Fibroblast of skin of abdomen (primary cell): Measurements from ENCODE around the gene IKZF2. TPM values are rescaled to one million over a fixed set of nuclear protein-coding genes. Genes with fewer than 3 reads are reported as not detected.

Experiments
- DNase-seq: peaks from one replicate; pipeline ENCODE4 v3.0.0-alpha.2; 2013
- polyA plus RNA-seq, 2 experiments: library from polyadenylated mRNA; unstranded; fragments of 120-200 nt; gene quantifications; one replicate each; pipeline ENCODE4 v1.2.1, GENCODE V29; 2013; ENCODE audit not compliant: insufficient read length in 2 of 2

Gene IKZF2
- 0.87 TPM for polyA plus RNA-seq (2013, experiment 1 of 2; ENCODE audit: insufficient read length)
- 0.97 TPM for polyA plus RNA-seq (2013, experiment 2 of 2; ENCODE audit: insufficient read length)

DNA sequence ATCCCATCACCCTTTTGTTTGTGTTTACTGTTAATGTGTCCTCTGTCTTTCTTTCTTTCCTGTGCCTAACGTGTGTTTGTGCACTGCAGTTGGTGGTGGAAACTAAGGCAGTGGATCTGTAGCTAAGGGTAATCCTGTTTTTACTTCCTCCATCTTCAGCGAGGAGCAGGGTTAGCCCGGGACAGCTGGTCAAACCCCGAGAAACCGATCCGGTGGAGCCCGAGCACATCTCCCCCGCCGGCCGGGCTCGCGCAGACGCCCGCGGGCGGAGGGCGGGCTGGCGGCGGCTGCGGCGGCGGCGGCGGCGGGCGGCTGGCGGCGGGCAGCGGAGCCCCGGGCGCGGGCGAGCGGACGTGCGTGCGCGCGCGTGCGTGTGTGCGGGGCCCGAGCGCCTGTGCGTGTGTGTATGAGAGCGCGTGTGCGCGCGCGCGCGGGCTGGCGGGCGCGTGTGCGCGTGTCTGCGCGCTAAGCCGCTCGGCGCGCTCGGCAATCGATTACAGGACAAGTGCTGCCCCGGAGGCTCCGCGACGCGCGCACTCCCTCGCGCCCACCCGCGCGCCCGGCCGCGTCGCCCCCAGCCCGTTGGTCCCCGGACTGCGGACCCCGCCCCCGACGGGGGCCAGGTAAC is at the start of gene IKZF2:
Gene IKZF2, minus strand, starts transcription at position 176 of the 628 bp plus-strand sequence. CDS start 2,983 bp downstream, outside the sequence.
- DNase-seq, result peak; percentile 91

GRCh38 chr2:213199871-213200270 is 48.5 kb upstream of the IKZF2 start:
- peak; percentile 13 for DNase-seq

GRCh38 chr2:213189001-213189899 is 37.8 kb upstream of the IKZF2 start:
- DNase-seq, result peak; percentile 61

DNA sequence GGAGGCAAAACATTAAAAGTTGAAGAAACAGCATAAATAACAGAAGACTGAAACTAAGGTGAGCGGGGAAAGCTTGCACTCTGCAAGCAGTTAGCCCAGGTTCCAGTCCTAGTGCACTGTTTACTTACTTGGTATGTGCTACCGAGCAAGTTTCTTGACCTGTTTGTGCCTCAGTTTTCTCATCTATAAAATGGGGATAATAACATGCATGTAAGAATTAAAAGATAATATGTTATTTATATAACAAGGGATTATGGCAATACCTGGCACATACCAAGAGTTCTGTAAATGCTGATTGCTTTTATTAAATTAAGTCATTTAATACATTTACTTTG is 37.1 kb upstream of the IKZF2 start:
- no peak for DNase-seq

DNA sequence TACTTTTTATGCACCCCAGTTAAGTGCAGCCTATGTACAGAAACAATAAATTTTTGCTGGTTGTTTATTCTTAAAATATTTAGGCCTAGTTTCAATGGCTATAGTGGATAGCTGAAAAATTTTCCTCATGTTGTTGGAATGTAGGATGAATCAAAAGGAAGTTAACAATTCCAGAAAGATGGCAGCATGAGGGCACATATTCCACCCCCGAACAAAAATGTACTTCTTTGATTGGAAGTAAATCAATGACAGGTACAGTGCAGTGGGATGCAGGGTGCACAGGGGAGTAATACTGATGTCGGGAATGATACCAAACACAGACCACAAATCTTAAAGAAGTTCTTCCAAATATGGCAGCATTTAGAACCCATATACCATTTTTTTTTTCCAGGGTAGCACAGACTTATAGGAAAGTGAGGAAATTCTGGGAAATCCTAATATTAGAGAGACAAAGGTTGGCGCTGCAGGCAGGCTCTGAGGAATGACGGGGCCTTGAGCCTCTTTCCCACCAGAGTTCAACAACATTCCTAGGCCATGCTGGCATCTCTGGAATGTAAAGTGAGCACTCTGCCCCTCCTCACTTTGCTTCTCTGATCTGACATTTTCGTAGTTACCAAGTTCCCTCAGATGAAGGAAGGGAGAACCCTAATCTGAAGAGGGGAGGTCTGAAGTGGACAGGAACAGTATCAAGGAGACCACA is 36.6 kb upstream of the IKZF2 start:
- DNase-seq, result peak; percentile 85

GRCh38 chr2:213187386-213187785 is 36.0 kb upstream of the IKZF2 start:
- peak; percentile 12 for DNase-seq

DNA sequence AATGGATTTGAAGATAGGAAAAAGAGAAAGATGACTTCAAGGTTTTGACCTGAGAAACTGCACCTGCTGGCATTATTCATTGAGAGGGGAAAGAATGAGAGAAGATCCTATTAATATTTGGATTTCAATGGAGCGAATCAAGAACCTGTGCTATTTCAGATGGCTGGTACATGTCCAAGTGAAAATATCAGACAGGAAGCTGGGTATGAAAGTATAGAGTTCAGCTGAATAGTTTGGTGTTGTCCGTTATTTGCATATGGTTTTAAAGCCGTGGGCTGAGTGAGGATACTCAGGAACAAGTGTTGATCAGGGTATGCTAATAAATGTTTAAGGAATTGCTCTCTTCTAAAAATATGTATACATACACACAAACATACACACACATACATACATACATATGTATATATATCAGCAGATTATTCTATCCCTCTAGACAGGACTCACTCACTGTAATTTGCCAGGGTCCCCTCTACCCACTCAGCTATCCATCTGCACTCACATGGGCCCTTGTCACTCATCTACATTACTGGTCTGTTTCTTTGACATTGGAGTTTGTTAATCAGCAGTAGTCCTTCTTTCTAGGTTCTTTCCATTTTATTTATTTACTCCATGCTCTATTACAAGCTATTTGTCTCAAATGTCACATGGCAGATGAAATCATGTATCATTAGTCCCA is 33.9 kb upstream of the IKZF2 start:
- DNase-seq, result no peak

DNA sequence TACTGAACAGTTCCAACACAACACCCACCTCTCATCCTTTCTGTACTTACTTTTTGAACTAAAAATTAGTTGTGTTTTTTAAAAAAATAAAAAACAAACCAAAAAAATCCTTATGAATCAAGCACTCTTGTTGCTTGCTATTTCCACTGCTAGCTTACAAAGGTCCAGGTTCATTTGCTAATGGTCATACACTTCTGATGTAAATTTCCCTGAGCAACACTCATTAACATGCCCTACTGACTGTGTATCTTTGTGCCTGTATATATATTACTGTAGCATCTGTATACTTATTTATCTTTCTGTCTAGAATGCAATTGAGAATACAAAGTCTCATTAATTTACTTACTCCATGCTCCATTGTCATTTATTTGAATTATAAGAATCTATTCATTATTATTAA is 30.3 kb upstream of the IKZF2 start:
- no peak for DNase-seq

- no peak for DNase-seq
Observed at GRCh38 chr2:213177679-213178078, 26.3 kb upstream of the IKZF2 start.

GRCh38 chr2:213175673-213176247 is 24.3 kb upstream of the IKZF2 start:
- DNase-seq, result no peak

DNA sequence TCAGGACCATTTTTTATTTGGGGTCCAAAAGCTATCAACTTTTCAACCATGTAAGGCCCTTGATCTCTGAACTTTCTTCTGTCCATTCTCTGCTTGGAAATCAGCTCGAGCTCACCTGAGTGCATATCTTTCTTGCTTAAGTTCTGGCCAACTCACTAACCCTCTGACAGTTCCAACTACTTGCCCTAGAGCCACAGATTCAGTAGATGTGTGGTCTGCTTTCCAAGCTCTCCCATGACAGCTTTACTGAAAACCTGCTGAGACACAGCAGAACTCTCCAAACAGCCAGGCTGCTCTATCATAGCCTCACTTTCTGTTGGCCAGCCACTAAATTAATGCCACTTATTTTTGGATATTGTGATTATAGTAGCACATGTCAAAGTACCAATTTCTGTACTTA is 21.2 kb upstream of the IKZF2 start:
- no peak for DNase-seq

DNA sequence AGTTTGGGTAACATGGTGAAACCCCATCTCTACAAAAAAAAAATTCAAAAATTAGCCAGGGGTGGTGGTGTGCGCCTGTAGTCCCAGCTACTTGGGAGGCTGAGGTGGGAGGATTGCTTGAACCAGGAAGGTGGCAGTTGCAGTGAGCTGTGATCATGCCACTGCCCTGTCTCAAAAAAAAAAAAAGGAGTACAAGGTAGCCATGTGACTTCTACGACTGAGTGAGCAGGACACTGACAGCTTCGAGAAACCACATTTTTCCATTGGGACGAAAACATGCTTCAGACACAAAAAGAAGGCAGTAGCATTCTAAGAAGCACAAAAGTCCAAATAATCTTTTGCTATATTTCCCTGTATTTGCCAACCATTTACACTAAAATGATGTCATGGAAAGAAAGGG is 19.7 kb upstream of the IKZF2 start:
- DNase-seq, result no peak

DNA sequence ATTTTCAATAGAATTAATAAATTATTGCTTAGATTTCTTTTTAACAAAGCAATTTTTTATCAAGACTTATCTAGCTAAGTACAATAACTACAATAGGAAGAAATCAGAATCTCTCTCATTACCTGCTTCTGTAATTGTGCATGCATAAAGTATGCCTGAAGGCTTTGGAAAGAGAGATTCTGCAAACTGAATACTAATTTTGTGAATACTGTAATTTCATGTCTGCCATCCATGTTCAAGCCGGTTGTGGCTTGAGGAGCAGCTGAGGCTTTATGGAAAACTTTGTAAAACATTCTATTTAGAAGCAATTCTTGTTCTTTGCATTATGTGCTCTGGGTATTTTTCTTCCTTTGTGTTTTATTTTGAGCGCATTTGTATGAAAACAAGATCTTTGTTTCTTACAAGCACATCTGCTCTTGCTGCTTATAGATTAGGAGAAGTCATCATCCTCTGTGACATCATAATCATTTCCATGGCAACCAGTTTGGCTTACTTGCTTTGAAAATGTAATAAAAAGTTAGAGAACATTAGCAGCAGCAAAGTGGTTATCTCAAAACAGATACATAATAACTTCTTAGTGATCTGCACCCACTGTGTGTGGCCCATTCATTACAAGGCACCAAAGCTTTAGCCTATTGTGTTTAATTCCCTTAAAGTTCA is 16.0 kb upstream of the IKZF2 start:
- DNase-seq, result no peak

DNA sequence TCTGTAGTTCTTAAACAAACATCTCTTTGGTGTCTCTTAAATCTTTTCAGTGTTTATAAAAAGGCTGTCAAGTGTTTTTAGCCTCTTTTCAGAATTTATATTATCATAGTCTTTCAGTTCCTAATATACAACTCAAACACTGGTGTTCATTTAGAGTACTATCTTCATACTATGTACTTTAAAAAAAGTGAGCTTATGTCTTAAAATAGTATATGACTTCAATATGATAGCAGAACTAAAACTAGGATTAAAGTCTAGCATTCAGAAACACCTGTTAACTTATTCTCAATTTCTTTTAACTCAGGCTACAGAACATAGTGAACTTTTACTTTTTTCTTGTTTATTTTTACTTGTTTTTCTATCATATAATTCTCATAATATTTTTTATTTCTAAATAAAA is 14.7 kb upstream of the IKZF2 start:
- DNase-seq, result no peak

DNA sequence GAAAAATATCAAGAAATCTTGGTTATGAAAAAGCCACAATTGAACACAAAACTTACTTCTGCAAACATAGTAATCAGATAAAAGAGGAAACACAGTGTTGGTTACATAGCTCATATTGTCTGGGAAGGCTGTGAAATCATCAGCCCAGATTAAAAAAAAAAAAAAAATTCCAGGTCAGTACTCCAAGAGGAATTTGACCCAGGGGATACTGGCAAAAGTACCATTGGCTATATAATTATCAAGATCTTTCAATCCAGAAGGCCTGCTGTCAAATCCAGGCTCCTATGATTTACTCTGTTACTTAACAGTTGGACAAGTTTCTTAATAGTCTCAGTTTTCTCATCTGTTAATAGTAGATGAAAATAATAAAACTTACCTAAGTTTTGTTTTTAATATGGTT is 12.9 kb upstream of the IKZF2 start:
- DNase-seq, result no peak

- peak; percentile 49 for DNase-seq
Observed at GRCh38 chr2:213162516-213163118, 11.2 kb upstream of the IKZF2 start.

DNA sequence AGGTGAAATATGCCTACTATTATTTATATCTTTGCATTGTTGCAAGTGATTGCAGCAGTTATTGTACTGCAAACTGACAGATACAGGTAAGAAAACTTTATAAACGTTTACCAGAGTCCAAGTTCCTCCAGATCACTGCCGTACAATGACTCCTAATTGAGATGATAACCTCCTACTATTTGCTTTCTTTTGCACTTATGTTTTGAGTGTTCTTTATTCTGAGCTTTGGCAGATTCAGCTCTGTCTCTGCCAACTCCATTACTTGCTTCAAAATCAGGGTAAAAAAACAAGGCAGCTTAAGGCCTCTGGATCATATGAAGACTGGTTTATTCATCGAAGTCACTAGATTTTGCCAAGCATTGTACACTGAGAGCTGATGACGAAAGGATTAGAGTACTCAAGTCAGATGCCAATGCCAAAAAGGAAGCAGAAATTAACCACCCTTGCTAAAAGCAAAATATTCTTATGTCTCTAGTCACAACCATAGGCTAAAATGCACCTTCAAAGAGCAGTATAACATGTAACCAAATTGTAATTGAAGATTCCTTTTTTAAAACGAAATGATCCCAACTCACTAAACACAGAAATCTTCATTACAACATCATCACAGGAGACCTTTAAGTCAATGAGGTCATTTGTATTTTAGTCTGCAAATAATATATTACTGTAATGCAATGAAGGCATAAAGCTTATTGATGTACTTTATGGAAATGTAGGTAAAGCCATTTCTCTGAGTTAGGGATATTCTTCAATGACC is 10.5 kb upstream of the IKZF2 start:
- peak; percentile 22 for DNase-seq

DNA sequence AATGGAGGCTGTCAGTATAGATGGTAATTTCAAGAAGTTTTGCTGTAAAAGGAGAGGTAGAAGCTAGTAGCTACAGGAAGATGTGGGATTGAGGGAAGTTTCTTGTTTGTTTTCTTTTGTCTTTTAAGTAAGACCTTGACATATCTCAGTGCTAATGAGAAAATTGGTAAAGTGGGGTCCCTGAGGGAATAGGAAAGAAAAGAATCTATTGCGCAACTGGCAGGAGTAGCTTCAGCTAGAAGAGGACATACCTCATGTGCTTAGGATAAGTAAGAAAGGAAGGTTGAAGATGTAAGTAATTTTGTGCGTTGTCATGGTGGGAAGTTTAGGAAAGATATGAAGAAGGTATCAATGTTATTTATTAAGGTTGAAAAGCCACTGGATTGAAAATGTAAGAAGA is 8.4 kb upstream of the IKZF2 start:
- DNase-seq, result no peak

DNA sequence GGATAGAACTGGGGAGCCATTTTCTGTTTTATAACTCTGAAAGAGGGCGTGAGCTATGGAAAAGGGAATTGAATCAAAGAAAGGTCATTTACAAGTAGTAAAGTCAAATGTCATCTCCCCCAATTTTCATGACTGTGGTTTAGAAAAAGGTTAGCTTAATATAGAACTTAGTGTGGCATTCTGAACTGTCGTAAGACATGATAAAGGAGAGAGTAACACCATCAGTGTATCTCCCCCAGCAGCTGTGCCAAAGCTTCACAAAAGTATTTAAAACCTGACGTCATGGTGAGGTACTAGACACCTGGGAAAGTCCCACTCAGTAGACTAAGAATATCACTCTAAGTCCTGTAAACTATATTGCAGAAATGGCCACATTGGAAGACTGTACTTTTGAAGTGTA is 5.8 kb upstream of the IKZF2 start:
- DNase-seq, result no peak

DNA sequence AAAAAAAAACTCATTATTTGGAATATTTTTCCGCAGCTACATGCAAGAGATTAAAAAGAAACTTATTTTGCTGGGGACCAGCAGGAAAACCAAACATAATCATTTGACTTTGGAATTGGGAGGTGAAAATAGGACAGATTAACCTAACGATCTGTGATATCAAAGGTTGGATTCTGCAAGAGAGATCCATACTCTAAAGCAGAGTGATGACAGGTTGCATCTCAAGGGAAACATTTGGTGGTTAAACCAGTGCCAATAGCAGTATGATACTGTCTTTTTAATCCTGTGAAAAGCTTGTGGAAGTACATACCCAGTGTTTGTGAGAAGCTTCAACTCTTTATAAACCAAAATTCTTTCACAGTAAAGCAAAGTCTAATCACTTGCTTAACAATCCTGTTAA is 5.3 kb upstream of the IKZF2 start:
- DNase-seq, result no peak

GRCh38 chr2:213152888-213153287 is 1.5 kb upstream of the IKZF2 start:
- no peak for DNase-seq
